ENCODE results near the gene OBSCN.

DNA sequence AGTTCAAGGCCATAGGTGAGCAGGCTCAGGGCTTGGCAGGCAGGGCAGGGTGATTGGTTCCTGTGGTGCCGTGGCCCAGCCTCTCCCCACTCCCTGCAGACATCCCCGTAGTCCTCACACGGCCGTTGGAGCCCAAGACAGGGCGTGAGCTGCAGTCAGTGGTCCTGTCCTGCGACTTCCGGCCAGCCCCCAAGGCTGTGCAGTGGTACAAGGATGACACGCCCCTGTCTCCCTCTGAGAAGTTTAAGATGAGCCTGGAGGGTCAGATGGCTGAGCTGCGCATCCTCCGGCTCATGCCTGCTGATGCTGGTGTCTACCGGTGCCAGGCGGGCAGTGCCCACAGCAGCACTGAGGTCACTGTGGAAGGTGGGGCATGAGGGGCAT is 71.9 kb downstream of the OBSCN start:
- TF ChIP-seq POLR2A (IDR thresholded peaks at IDR 0.05), result no peak
- TF ChIP-seq, protein P1, sequence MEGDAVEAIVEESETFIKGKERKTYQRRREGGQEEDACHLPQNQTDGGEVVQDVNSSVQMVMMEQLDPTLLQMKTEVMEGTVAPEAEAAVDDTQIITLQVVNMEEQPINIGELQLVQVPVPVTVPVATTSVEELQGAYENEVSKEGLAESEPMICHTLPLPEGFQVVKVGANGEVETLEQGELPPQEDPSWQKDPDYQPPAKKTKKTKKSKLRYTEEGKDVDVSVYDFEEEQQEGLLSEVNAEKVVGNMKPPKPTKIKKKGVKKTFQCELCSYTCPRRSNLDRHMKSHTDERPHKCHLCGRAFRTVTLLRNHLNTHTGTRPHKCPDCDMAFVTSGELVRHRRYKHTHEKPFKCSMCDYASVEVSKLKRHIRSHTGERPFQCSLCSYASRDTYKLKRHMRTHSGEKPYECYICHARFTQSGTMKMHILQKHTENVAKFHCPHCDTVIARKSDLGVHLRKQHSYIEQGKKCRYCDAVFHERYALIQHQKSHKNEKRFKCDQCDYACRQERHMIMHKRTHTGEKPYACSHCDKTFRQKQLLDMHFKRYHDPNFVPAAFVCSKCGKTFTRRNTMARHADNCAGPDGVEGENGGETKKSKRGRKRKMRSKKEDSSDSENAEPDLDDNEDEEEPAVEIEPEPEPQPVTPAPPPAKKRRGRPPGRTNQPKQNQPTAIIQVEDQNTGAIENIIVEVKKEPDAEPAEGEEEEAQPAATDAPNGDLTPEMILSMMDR (IDR thresholded peaks at IDR 0.05), result no peak

Data from suprapubic skin (tissue), 3 donors.